Neural cell (in vitro differentiated cells): ENCODE data around the gene FGF12. TPM values are rescaled to one million over a fixed set of nuclear protein-coding genes. Genes with fewer than 3 reads are reported as not detected.

Experiments
- H2AFZ ChIP-seq: fragments of 200-600, 300-800 bp; sonication (generic), shearing (Covaris generic); 2 replicates; pipeline ENCODE4 v1.6.0; 2014; ENCODE audit warnings: low read depth, mild to moderate bottlenecking, antibody characterized with exemption, low read length, moderate library complexity
- H3F3A ChIP-seq: fragments of 200-600 bp; shearing (Covaris generic); 2 replicates; pipeline ENCODE4 v1.6.1; 2016; ENCODE audit warnings: mild to moderate bottlenecking, moderate library complexity, mixed read lengths, antibody characterized with exemption, low read length; ENCODE audit not compliant: insufficient read depth, poor library complexity, severe bottlenecking
- H3K27ac ChIP-seq: fragments of 200-600, 300-800 bp; sonication (generic), shearing (Covaris generic); 2 replicates; pipeline ENCODE4 v1.5.1; 2014; ENCODE audit warnings: mild to moderate bottlenecking, low read length, moderate library complexity
- H3K27me3 ChIP-seq: fragments of 300-800, 200-600 bp; sonication (generic), shearing (Covaris generic); 2 replicates; pipeline ENCODE4 v1.6.0; 2014; ENCODE audit warnings: mild to moderate bottlenecking, low read depth, low read length, moderate library complexity; ENCODE audit not compliant: insufficient read depth
- H3K36me3 ChIP-seq: fragments of 300-800, 200-600 bp; sonication (generic), shearing (Covaris generic); 2 replicates; pipeline ENCODE4 v1.5.1; 2014; ENCODE audit warnings: mild to moderate bottlenecking, antibody characterized with exemption, low read length, moderate library complexity; ENCODE audit not compliant: insufficient read depth
- H3K4me2 ChIP-seq: fragments of 300-800, 200-600 bp; sonication (generic), shearing (Covaris generic); 2 replicates; pipeline ENCODE4 v1.6.0; 2014; ENCODE audit warnings: mild to moderate bottlenecking, low read length
- H3K4me3 ChIP-seq: fragments of 300-800, 200-600 bp; sonication (generic), shearing (Covaris generic); 2 replicates; pipeline ENCODE4 v1.5.1; 2014; ENCODE audit warnings: mild to moderate bottlenecking, low read length, moderate library complexity
- H3K79me2 ChIP-seq: fragments of 200-600 bp; shearing (Covaris generic); replicated peaks from 2 replicates; pipeline ENCODE4 v1.6.0; 2014; ENCODE audit warnings: mild to moderate bottlenecking, low read length, moderate library complexity; ENCODE audit not compliant: insufficient read depth
- H3K9ac ChIP-seq: fragments of 300-800, 200-600 bp; sonication (generic), shearing (Covaris generic); 2 replicates; pipeline ENCODE4 v1.6.1; 2016; ENCODE audit warnings: mild to moderate bottlenecking, low read length, mixed read lengths
- H3K9me2 ChIP-seq: fragments of 200-600 bp; shearing (Covaris generic); 2 replicates; pipeline ENCODE4 v1.6.1; 2016; ENCODE audit warnings: mild to moderate bottlenecking, low read length, mixed read lengths; ENCODE audit not compliant: insufficient read depth
- H3K9me3 ChIP-seq: fragments of 200-600, 300-800 bp; sonication (generic), shearing (Covaris generic); 2 replicates; pipeline ENCODE4 v1.6.1; 2016; ENCODE audit warnings: mild to moderate bottlenecking, mixed run types, low read length, moderate library complexity, mixed read lengths
- H4K20me1 ChIP-seq: fragments of 200-600 bp; shearing (Covaris generic); 2 replicates; pipeline ENCODE4 v1.6.1; 2016; ENCODE audit warnings: mild to moderate bottlenecking, mixed run types; ENCODE audit not compliant: insufficient read depth
- EP300 ChIP-seq: fragments of 450-650 bp; conservative IDR thresholded peaks from 2 replicates; pipeline ENCODE4 v1.6.1; 2014; ENCODE audit warnings: antibody characterized with exemption, mild to moderate bottlenecking, moderate library complexity; ENCODE audit not compliant: poor library complexity, severe bottlenecking
- EZH2 ChIP-seq: fragments of 200-600, 300-800 bp; shearing (Covaris generic), sonication (generic); IDR thresholded peaks from 2 replicates; pipeline ENCODE4 v1.6.1; 2014; ENCODE audit warnings: antibody characterized with exemption, low read length, borderline replicate concordance, mild to moderate bottlenecking; ENCODE audit not compliant: insufficient read depth, poor library complexity, severe bottlenecking
- MXI1 ChIP-seq: fragments of 450-650 bp; conservative IDR thresholded peaks from 2 replicates; pipeline ENCODE4 v1.6.1; 2014; ENCODE audit warnings: antibody characterized with exemption, mild to moderate bottlenecking; ENCODE audit not compliant: poor library complexity, severe bottlenecking
- POLR2AphosphoS5 ChIP-seq: IDR thresholded peaks from 2 replicates; pipeline ENCODE4 v1.6.1; 2012
- RAD21 ChIP-seq: fragments of 450-650 bp; conservative IDR thresholded peaks from 2 replicates; pipeline ENCODE4 v1.6.1; 2014; ENCODE audit warnings: antibody characterized with exemption, mild to moderate bottlenecking, moderate library complexity
- SMC3 ChIP-seq: fragments of 450-650 bp; conservative IDR thresholded peaks from 2 replicates; pipeline ENCODE4 v1.6.1; 2014; ENCODE audit warnings: antibody characterized with exemption, mild to moderate bottlenecking, moderate library complexity; ENCODE audit not compliant: poor library complexity
- TAF1 ChIP-seq: IDR thresholded peaks from 2 replicates; pipeline ENCODE4 v1.6.1; 2012; ENCODE audit warnings: low read depth
- polyA plus RNA-seq: library from polyadenylated mRNA; depleted of rRNA; stranded (reverse); fragments of >200 nt; gene quantifications from 2 replicates; pipeline ENCODE4 v1.2.3, GENCODE V29; 2014
- TF ChIP-seq, protein P1 (sequence below): IDR thresholded peaks from 2 replicates; pipeline ENCODE4 v1.6.1; 2012; ENCODE audit warnings: borderline replicate concordance
- TF ChIP-seq, protein P2 (sequence below): fragments of 450-650 bp; IDR thresholded peaks from 2 replicates; pipeline ENCODE4 v1.5.1; 2014; ENCODE audit warnings: antibody characterized with exemption, mild to moderate bottlenecking, moderate library complexity; ENCODE audit not compliant: poor library complexity, severe bottlenecking

FGF12 gene
- polyA plus RNA-seq, 1 donor from 2014 or later = 4.8 TPM

- H2AFZ ChIP-seq = no peak overlapping the region
- H3K27ac ChIP-seq = no peak overlapping the region
- H3K79me2 ChIP-seq = no peaks in the 10 kb centered on the region
- no peak overlapping the region for H3K9ac ChIP-seq
- TF ChIP-seq MXI1 (no peak), EP300 (peak; percentile 23), RAD21 (no peak), TAF1 (no peak)
- TF ChIP-seq, protein P1, sequence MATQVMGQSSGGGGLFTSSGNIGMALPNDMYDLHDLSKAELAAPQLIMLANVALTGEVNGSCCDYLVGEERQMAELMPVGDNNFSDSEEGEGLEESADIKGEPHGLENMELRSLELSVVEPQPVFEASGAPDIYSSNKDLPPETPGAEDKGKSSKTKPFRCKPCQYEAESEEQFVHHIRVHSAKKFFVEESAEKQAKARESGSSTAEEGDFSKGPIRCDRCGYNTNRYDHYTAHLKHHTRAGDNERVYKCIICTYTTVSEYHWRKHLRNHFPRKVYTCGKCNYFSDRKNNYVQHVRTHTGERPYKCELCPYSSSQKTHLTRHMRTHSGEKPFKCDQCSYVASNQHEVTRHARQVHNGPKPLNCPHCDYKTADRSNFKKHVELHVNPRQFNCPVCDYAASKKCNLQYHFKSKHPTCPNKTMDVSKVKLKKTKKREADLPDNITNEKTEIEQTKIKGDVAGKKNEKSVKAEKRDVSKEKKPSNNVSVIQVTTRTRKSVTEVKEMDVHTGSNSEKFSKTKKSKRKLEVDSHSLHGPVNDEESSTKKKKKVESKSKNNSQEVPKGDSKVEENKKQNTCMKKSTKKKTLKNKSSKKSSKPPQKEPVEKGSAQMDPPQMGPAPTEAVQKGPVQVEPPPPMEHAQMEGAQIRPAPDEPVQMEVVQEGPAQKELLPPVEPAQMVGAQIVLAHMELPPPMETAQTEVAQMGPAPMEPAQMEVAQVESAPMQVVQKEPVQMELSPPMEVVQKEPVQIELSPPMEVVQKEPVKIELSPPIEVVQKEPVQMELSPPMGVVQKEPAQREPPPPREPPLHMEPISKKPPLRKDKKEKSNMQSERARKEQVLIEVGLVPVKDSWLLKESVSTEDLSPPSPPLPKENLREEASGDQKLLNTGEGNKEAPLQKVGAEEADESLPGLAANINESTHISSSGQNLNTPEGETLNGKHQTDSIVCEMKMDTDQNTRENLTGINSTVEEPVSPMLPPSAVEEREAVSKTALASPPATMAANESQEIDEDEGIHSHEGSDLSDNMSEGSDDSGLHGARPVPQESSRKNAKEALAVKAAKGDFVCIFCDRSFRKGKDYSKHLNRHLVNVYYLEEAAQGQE = no peak
- no peak overlapping the region for H3K4me3 ChIP-seq
- H3K9me3 ChIP-seq = no peaks in the 10 kb centered on the region
- no peaks in the 10 kb centered on the region for H3F3A ChIP-seq
- no peaks in the 10 kb centered on the region for H3K9me2 ChIP-seq
- H3K4me2 ChIP-seq = no peak overlapping the region
- H3K27me3 ChIP-seq = no peaks in the 10 kb centered on the region
- no peaks in the 10 kb centered on the region for H3K36me3 ChIP-seq
- H4K20me1 ChIP-seq = no peaks in the 10 kb centered on the region
Measured at GRCh38 chr3:192611411-192611810, 115.9 kb downstream of the FGF12 start.

DNA sequence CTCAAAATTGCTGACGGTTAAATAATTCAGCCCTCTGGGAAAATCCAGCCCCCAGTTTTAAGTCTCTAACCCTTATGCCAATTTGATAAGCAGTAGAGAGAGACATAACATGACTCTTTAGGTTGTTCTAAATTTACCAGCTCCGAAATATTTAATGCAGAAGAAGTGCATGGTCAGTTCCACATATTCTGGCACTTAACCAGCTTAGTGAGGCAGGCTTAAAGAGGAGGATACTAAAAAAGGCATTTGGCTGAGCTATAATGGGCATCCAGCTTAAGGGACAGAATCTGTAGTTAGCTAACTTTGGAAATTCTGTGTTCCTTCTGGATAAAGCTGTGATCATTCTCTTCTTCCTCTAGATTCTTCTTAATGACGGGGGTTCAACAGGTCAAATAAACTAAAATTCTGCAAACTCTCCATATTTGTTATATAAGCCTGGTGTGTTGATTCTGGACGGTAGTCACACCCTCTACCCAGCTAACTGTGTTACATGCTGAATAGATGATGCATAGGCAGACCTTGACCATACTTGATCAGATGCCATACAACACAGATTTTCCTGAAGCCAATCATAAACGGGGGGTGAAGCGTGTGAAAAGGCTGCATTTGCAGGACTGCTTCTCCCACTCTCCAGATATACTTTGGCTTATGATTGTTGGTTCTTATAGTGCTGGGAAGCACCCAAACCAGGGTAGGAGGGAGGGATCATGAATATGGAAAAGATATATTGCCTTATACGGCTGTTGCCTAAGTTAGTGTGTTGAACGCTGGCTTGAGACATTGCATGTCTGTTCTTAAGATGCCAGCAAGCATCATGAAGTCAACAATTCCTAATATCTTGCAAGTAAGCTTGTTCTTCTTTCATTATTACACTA, 118.4 kb downstream of the FGF12 start:
- no peak overlapping the region for H3K9ac ChIP-seq
- no peaks in the 10 kb centered on the region for H3K27me3 ChIP-seq
- no peak overlapping the region for H3K4me3 ChIP-seq
- H3K36me3 ChIP-seq = no peaks in the 10 kb centered on the region
- no peaks in the 10 kb centered on the region for H3K9me3 ChIP-seq
- H4K20me1 ChIP-seq = no peaks in the 10 kb centered on the region
- no peak overlapping the region for H3K27ac ChIP-seq
- no peaks in the 10 kb centered on the region for H3F3A ChIP-seq
- H3K4me2 ChIP-seq = no peak overlapping the region
- no peaks in the 10 kb centered on the region for H3K9me2 ChIP-seq
- no peak overlapping the region for H2AFZ ChIP-seq
- TF ChIP-seq MXI1 (no peak), SMC3 (no peak), EP300 (no peak), EZH2 (no peak), POLR2AphosphoS5 (no peak), RAD21 (no peak), TAF1 (no peak)
- TF ChIP-seq, protein P1 = no peak
- TF ChIP-seq, protein P2, sequence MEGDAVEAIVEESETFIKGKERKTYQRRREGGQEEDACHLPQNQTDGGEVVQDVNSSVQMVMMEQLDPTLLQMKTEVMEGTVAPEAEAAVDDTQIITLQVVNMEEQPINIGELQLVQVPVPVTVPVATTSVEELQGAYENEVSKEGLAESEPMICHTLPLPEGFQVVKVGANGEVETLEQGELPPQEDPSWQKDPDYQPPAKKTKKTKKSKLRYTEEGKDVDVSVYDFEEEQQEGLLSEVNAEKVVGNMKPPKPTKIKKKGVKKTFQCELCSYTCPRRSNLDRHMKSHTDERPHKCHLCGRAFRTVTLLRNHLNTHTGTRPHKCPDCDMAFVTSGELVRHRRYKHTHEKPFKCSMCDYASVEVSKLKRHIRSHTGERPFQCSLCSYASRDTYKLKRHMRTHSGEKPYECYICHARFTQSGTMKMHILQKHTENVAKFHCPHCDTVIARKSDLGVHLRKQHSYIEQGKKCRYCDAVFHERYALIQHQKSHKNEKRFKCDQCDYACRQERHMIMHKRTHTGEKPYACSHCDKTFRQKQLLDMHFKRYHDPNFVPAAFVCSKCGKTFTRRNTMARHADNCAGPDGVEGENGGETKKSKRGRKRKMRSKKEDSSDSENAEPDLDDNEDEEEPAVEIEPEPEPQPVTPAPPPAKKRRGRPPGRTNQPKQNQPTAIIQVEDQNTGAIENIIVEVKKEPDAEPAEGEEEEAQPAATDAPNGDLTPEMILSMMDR = no peak
- no peaks in the 10 kb centered on the region for H3K79me2 ChIP-seq
